Measurements from ENCODE around the gene SLC35G3. TPM values are rescaled to one million over a fixed set of nuclear protein-coding genes. Genes with fewer than 3 reads are reported as not detected.
A peak's percentile ranks its signal among the peaks of the same experiment; 100 is the strongest.

SLC35G3 gene
- total and polyA plus RNA-seq, 2 of the 8 experiments (the other 6 are each of a cell fraction or from before 2014, with no cell fraction given): not detected

GRCh38 chr17:35214631-35215273 lies 20.6 kb upstream of the SLC35G3 start:
- no peak overlapping the region for H3K9ac ChIP-seq (replicated peaks in 1 of 4; ENCODE audit: extremely low read depth in 1 of 4, low read depth in 3 of 4, low read length in 3 of 4)
- H3K4ac ChIP-seq (replicated peaks; ENCODE audit: insufficient read length, low read depth, low read length): no peak overlapping the region
- no peaks in the 10 kb centered on the region for H3K23me2 ChIP-seq (ENCODE audit: low read depth, low read length)
- H3K18ac ChIP-seq (ENCODE audit: extremely low read depth, low read length): no peak overlapping the region
- H3K9me3 ChIP-seq (ENCODE audit: insufficient read depth in 2 of 2, low read depth in 1 of 2, low read length in 1 of 2): no peaks in the 10 kb centered on the region
- no peak overlapping the region for H3K27ac ChIP-seq (ENCODE audit: low read depth, low read length)
- H4K8ac ChIP-seq (ENCODE audit: extremely low read depth, insufficient read depth, low read length): no peak overlapping the region
- H4K91ac ChIP-seq (replicated peaks; ENCODE audit: insufficient read length, low read length): no peak overlapping the region
- H3K4me3 ChIP-seq (ENCODE audit: extremely low read depth in 1 of 4, insufficient read depth in 2 of 4, low read depth in 3 of 4, low read length in 4 of 4): no peak overlapping the region
- H2BK20ac ChIP-seq (ENCODE audit: low read length): no peak overlapping the region
- CTCF ChIA-PET (ENCODE audit: partially characterized antibody): interaction anchor here (0.5 to 1.4 kb wide), 5 partner anchors 28 to 501 kb away, joined by 3 to 5 read pairs (median 3); partner anchors contain the start of gene SLFN5
- no peak overlapping the region for H2BK12ac ChIP-seq (ENCODE audit: low read depth, low read length)
- no peak overlapping the region for H3K23ac ChIP-seq (ENCODE audit: insufficient read length)
- POLR2A ChIA-PET (ENCODE audit: partially characterized antibody): no interaction called here
- no peaks in the 10 kb centered on the region for H3K4me1 ChIP-seq (replicated peaks in 1 of 4; ENCODE audit: control insufficient read depth in 3 of 4, insufficient read depth in 4 of 4, low read length in 3 of 4)
- FAIRE-seq (no peak), DNase-seq (ENCODE audit: low read depth in 1 of 2, low spot score in 2 of 2) (no peak)
- no peaks in the 10 kb centered on the region for H3K79me2 ChIP-seq (ENCODE audit: control insufficient read depth in 1 of 2, insufficient read depth in 2 of 2, low read length in 2 of 2)
- TF ChIP-seq RAD21 (IDR thresholded peaks at IDR 0.05 in 1 of 2, conservative IDR thresholded peaks at IDR 0.05 in 1 of 2; ENCODE audit: low read depth in 2 of 2, low read length in 2 of 2) (peak in 1 of 2 experiments; percentile 8; a peak in 2 of 4 replicates), RFX5 (IDR thresholded peaks at IDR 0.05; ENCODE audit: borderline replicate concordance, low read depth, low read length) (no peak)
- H3K36me3 ChIP-seq (ENCODE audit: control insufficient read depth in 2 of 4, insufficient read depth in 4 of 4, low read length in 3 of 4): no peaks in the 10 kb centered on the region
- H3K56ac ChIP-seq (replicated peaks; ENCODE audit: insufficient read length, low read depth, low read length): no peak overlapping the region
- H2BK120ac ChIP-seq (replicated peaks; ENCODE audit: low read depth, low read length): no peak overlapping the region
- no peak overlapping the region for H3K14ac ChIP-seq (ENCODE audit: insufficient read length)
- H4K20me1 ChIP-seq (replicated peaks in 1 of 2; ENCODE audit: control insufficient read depth in 1 of 2, insufficient read depth in 2 of 2, low read length in 2 of 2): no peaks in the 10 kb centered on the region
- H4K5ac ChIP-seq (ENCODE audit: insufficient read length, low read depth, low read length): no peak overlapping the region
- H3K27me3 ChIP-seq (replicated peaks in 1 of 4; ENCODE audit: control insufficient read depth in 3 of 4, extremely low read depth in 1 of 4, insufficient read depth in 3 of 4, low read length in 3 of 4): no peaks in the 10 kb centered on the region
- H2AFZ ChIP-seq (ENCODE audit: low read length): no peak overlapping the region
- no peaks in the 10 kb centered on the region for H3K79me1 ChIP-seq (ENCODE audit: low read depth, low read length)
- no peak overlapping the region for H2AK5ac ChIP-seq (ENCODE audit: low read depth, low read length)
- WGBS, 2 experiments (ENCODE audit: extremely low coverage in 1 of 2, insufficient coverage in 1 of 2, insufficient read length in 1 of 2, insufficient replicate concordance in 2 of 2, low coverage in 1 of 2, low lambda C conversion rate in 2 of 2, missing lambda C conversion rate in 1 of 2): 66% methylated on average over 5 of the region's 5 CpGs; no CpG with 5 or more reads in 1 of the 2 experiments
- H2BK15ac ChIP-seq (ENCODE audit: low read length): no peak overlapping the region
- H2BK5ac ChIP-seq (ENCODE audit: low read depth, low read length): no peak overlapping the region
- no peak overlapping the region for H3K4me2 ChIP-seq (ENCODE audit: insufficient read depth in 1 of 2, low read depth in 2 of 2, low read length in 2 of 2)
